Measurements from ENCODE around the gene STPG3. TPM values are rescaled to one million over a fixed set of nuclear protein-coding genes. Genes with fewer than 3 reads are reported as not detected.
"Not testable (repeated sequence)": the region's sequence is repeated elsewhere in the genome, so short reads cannot be mapped to it uniquely, and the experiment has no call there.

Gene STPG3
- total and polyA plus RNA-seq, 12 donors: 0.25 to 3.1 (median 0.32) TPM; not detected in 9

DNA sequence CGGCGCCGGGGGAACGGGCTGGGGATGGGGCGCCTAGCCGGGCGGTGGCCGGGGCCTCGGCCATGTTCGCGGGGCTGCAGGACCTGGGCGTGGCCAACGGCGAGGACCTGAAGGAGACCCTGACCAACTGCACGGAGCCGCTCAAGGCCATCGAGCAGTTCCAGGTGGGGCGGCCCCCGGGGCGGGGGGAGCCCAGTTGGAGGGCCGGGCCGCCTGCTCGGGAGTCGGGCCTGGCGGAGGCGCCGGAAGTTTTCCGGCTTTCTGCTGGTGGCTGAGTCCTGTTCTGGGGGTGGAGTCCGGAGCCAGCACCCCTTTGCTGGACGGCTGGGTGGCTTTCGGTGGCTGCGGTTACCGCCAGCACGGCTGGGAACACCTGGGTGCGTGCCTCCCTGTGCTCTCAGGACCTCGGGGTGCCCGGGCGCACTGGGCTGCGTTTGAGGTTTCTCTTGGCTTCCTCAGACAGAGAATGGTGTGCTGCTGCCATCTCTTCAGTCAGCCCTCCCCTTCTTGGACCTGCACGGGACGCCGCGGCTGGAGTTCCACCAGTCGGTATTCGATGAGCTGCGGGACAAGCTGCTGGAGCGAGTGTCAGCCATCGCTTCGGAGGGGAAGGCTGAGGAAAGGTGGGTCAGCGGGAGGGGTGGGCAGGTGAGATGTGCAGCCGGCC, 4.5 kb downstream of the STPG3 start:
- H3K4me3 ChIP-seq: peak overlapping the region; percentile 80 to 99 (median 94)
- no peaks in the 10 kb centered on the region for H3K9me3 ChIP-seq (replicated peaks in 1 of 3)
- intact Hi-C loops (cut with DNase I): no loop called here
- TF ChIP-seq POLR2A (IDR thresholded peaks at IDR 0.05): no peak
- TF ChIP-seq, protein P1, sequence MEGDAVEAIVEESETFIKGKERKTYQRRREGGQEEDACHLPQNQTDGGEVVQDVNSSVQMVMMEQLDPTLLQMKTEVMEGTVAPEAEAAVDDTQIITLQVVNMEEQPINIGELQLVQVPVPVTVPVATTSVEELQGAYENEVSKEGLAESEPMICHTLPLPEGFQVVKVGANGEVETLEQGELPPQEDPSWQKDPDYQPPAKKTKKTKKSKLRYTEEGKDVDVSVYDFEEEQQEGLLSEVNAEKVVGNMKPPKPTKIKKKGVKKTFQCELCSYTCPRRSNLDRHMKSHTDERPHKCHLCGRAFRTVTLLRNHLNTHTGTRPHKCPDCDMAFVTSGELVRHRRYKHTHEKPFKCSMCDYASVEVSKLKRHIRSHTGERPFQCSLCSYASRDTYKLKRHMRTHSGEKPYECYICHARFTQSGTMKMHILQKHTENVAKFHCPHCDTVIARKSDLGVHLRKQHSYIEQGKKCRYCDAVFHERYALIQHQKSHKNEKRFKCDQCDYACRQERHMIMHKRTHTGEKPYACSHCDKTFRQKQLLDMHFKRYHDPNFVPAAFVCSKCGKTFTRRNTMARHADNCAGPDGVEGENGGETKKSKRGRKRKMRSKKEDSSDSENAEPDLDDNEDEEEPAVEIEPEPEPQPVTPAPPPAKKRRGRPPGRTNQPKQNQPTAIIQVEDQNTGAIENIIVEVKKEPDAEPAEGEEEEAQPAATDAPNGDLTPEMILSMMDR (IDR thresholded peaks at IDR 0.05): no peak
- H3K4me1 ChIP-seq (replicated peaks in 1 of 2): peaks cover 14 to 26% of the 10 kb centered on the region in 2 donors
- DNase-seq: peak in 6 of 7 donors; percentile 52 to 63 (median 58)
- no peaks in the 10 kb centered on the region for H3K27me3 ChIP-seq
- peaks cover 0 to 15% of the 10 kb centered on the region in 2 donors for H3K36me3 ChIP-seq (replicated peaks in 1 of 2)
- H3K27ac ChIP-seq: peak overlapping the region in 2 of 5 donors; percentile 47 to 88
- WGBS, 4 donors: 2 to 4% (median 4%) methylated on average over 9 to 51 of the region's 51 CpGs

DNA sequence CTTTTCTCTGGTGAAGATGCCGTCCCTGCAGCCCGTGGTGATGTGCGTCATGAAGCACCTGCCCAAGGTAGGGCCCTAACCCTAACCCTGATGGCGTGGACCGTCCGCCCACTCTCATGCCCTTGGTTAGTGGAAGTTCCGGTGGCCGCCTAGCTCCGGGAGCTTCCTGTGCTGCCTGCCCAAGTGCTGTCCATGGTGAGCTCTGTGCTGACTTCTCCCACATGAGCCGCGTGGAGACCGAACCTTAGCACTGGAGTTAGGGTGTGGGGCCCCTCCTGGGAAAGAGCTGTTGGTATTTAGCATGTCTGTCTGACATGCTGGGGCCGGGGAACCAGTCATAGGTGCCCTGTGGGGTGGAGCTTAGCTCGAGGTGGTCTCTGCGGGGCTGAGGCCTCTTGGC, 5.3 kb downstream of the STPG3 start:
- 76 to 96% (median 79%) methylated on average over 3 to 15 of the region's 15 CpGs for WGBS, 4 donors
- DNase-seq: no peak
- peak overlapping the region in 1 of 4 donors; percentile 99 for H3K4me3 ChIP-seq
- TF ChIP-seq, protein P1 (IDR thresholded peaks at IDR 0.05): no peak
- no peak for TF ChIP-seq POLR2A (IDR thresholded peaks at IDR 0.05)
- peaks cover 14 to 26% of the 10 kb centered on the region in 2 donors for H3K4me1 ChIP-seq (replicated peaks in 1 of 2)
- H3K27me3 ChIP-seq: no peaks in the 10 kb centered on the region
- no peak overlapping the region for H3K27ac ChIP-seq
- no peaks in the 10 kb centered on the region for H3K9me3 ChIP-seq (replicated peaks in 1 of 3)
- intact Hi-C loops (cut with DNase I): no loop called here
- peaks cover 0 to 15% of the 10 kb centered on the region in 2 donors for H3K36me3 ChIP-seq (replicated peaks in 1 of 2)

GRCh38 chr9:137256856-137257255, 5.8 kb downstream of the STPG3 start:
- intact Hi-C loops (cut with DNase I): no loop called here
- no peak overlapping the region for H3K4me3 ChIP-seq
- TF ChIP-seq, protein P1 (IDR thresholded peaks at IDR 0.05): no peak
- TF ChIP-seq POLR2A (IDR thresholded peaks at IDR 0.05): no peak
- DNase-seq: no peak
- H3K36me3 ChIP-seq (replicated peaks in 1 of 2): peaks cover 0 to 15% of the 10 kb centered on the region in 2 donors
- no peaks in the 10 kb centered on the region for H3K9me3 ChIP-seq (replicated peaks in 1 of 3)
- H3K27ac ChIP-seq: no peak overlapping the region
- 90 to 93% (median 92%) methylated on average over 8 to 15 of the region's 15 CpGs for WGBS, 4 donors
- no peaks in the 10 kb centered on the region for H3K27me3 ChIP-seq
- H3K4me1 ChIP-seq (replicated peaks in 1 of 2): peaks cover 14 to 26% of the 10 kb centered on the region in 2 donors

DNA sequence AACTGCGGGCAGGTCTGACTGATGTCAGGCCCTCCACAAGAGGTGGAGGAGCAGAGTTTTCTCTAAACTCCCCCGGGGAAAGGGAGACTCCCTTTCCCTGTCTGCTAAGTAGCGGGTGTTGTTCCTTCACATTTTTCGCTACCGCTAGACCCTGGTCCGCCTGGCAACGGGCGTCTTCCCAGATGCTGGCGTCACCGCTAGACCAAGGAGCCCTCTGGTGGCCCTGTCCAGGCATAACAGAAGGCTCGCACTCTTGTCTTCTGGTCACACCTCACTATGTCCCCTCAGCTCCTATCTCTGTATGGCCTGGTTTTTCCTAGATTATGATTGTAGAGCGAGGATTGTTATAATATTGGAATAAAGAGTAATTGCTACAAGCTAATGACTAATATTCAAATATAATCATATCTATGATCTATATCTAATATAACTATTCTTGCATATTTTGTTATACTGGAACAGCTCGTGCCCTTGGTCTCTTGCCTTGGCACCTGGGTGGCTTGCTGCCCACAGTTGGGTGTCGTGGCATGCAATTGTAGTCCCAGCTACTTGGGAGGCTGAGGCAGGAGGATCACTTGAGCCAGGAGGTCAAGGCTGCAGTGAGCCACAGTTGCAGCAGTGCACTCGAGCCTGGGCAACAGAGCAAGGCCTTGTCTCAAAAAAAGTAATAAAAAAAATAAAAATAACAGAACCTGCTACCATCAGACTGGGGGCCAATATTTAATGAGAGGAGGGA, 11.3 kb downstream of the STPG3 start:
- H3K27me3 ChIP-seq; H3K27ac ChIP-seq; H3K4me3 ChIP-seq; H3K9me3 ChIP-seq (replicated peaks in 1 of 3); H3K4me1 ChIP-seq (replicated peaks in 1 of 2); intact Hi-C loops (cut with DNase I): not testable (repeated sequence)
- DNase-seq: peak in 4 of 7 donors; percentile 39 to 74 (median 62)
- 34 to 40% (median 37%) methylated on average over 13 to 15 of the region's 15 CpGs for WGBS, 4 donors
- TF ChIP-seq, protein P1 (IDR thresholded peaks at IDR 0.05): peak; percentile 23 to 62 (median 52)
- H3K36me3 ChIP-seq (replicated peaks in 1 of 2): peaks cover 0 to 45% of the 10 kb centered on the region in 2 donors

All from adrenal gland (tissue), 12 donors.